ENCODE measurements around the gene KRTAP5-1. TPM values are rescaled to one million over a fixed set of nuclear protein-coding genes. Genes with fewer than 3 reads are reported as not detected.

KRTAP5-1 gene
- total RNA-seq, 1 donor from 2014 or later = not detected

- intact Hi-C loops (cut with micrococcal nuclease) = no loop called here
These were observed 37.5 kb downstream of the KRTAP5-1 start for GRCh38 chr11:1547467-1548098.

GRCh38 chr11:1546536-1547466, 38.3 kb downstream of the KRTAP5-1 start:
- intact Hi-C loops (cut with micrococcal nuclease) = loop anchor here (1.0 kb wide), 1 partner anchor 28 kb away; no protein-coding TSS in a partner anchor

- intact Hi-C loops (cut with micrococcal nuclease) = loop anchor here (1.0 kb wide), 1 partner anchor 28 kb away; no protein-coding TSS in a partner anchor
These were observed 39.0 kb downstream of the KRTAP5-1 start for GRCh38 chr11:1546077-1546535.

GRCh38 chr11:1545432-1545831, 39.7 kb downstream of the KRTAP5-1 start:
- intact Hi-C loops (cut with micrococcal nuclease) = no loop called here

- intact Hi-C loops (cut with micrococcal nuclease) = no loop called here
These were observed 40.5 kb downstream of the KRTAP5-1 start for GRCh38 chr11:1544536-1544935.

- intact Hi-C loops (cut with micrococcal nuclease) = no loop called here
These were observed 41.3 kb downstream of the KRTAP5-1 start for GRCh38 chr11:1543606-1544263.

GRCh38 chr11:1542267-1542666, 42.8 kb downstream of the KRTAP5-1 start:
- intact Hi-C loops (cut with micrococcal nuclease) = no loop called here

- intact Hi-C loops (cut with micrococcal nuclease) = no loop called here
These were observed 43.4 kb downstream of the KRTAP5-1 start for GRCh38 chr11:1541474-1542204.

GRCh38 chr11:1540074-1540473, 45.0 kb downstream of the KRTAP5-1 start:
- intact Hi-C loops (cut with micrococcal nuclease) = no loop called here

- intact Hi-C loops (cut with micrococcal nuclease) = no loop called here
These were observed 46.9 kb downstream of the KRTAP5-1 start for GRCh38 chr11:1538153-1538552.

GRCh38 chr11:1536065-1536843, 48.8 kb downstream of the KRTAP5-1 start:
- intact Hi-C loops (cut with micrococcal nuclease) = no loop called here

- intact Hi-C loops (cut with micrococcal nuclease) = no loop called here
These were observed 50.4 kb downstream of the KRTAP5-1 start for GRCh38 chr11:1534682-1535081.

Other genes starting within 250 kb of the KRTAP5-1 start
- gene BRSK2, start 195.3 kb downstream of the KRTAP5-1 start, total RNA-seq = 0.27 and 0.44 TPM in 2 replicates
- gene MOB2, start 98.5 kb downstream of the KRTAP5-1 start, total RNA-seq = 41.7 and 45.1 TPM in 2 replicates
- gene DUSP8, start 13.0 kb downstream of the KRTAP5-1 start, total RNA-seq = 0.59 and 1.3 TPM in 2 replicates
- not detected in 2 replicates for gene KRTAP5-2, start 13.0 kb upstream of the KRTAP5-1 start, total RNA-seq
- gene KRTAP5-3, start 23.2 kb upstream of the KRTAP5-1 start, total RNA-seq = not detected in 2 replicates
- gene KRTAP5-4, start 36.9 kb upstream of the KRTAP5-1 start, total RNA-seq = not detected in 2 replicates
- not detected in 2 replicates for gene KRTAP5-5, start 44.5 kb upstream of the KRTAP5-1 start, total RNA-seq
- not detected in 2 replicates for gene KRTAP5-6, start 111.9 kb upstream of the KRTAP5-1 start, total RNA-seq
- gene IFITM10, start 165.3 kb upstream of the KRTAP5-1 start, total RNA-seq = 1.2 and 1.8 TPM in 2 replicates
- 209 and 218 TPM in 2 replicates for gene CTSD, start 178.6 kb upstream of the KRTAP5-1 start, total RNA-seq
- gene SYT8, start 249.7 kb upstream of the KRTAP5-1 start, total RNA-seq = not detected in 2 replicates